Kasumi-1 (cell line): ENCODE measurements around the gene GDA.
"Not testable (repeated sequence)": the region's sequence is repeated elsewhere in the genome, so short reads cannot be mapped to it uniquely, and the experiment has no call there.

Source experiments
- DNase-seq, 2 experiments: peaks; one replicate each; lab custom pipeline; 2025; lab: John Stamatoyannopoulos, UW

The GDA gene

DNA sequence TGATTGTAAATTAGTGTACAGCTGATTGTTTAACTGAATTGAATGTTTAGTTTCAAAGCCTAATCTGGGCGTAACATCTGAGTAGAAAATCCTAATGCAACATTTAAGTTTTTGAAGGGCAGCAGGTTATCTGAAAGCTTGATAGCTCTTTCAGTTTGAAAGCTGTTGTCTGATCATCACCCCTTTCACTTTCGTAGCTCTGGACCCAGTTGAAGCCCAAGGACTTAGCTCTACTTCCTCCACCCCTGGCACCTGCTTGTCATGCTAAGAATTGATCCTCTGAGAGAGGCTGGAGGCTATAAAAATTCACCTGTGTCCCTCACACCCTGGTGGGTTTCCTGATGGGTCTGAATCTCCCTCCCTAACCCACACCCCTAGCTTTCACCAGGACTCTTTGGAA, 129.7 kb downstream of the GDA start:
- no peak for DNase-seq

DNA sequence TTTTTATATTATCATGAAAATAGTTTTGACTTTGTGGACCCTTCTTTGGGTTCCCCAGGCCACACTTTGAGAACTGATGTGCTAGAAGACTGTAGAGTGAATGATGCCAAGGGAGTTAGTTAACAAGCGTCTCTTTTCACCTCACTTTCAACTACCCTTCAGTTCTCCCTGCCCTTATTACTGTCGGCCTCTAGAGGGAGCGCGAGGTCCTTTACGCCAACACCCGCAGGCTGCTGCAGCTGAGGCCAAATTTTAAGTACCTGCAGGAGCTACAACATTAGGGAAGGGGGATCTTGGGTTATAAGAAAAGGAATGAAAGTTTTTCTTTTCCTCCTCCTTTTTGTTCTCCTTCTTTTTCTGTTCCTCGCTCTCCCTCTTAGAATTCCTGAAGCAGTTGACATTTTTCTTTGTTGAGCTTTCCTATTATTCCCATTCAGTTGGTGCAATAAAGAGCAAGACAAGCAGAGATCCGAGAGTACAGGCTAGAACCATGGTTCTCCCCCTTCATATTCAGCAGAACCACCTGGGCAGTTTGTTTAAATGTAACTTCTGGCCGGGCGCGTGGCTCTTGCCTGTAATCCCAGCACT, 131.8 kb downstream of the GDA start:
- DNase-seq, result peak; percentile 77 to 88

DNA sequence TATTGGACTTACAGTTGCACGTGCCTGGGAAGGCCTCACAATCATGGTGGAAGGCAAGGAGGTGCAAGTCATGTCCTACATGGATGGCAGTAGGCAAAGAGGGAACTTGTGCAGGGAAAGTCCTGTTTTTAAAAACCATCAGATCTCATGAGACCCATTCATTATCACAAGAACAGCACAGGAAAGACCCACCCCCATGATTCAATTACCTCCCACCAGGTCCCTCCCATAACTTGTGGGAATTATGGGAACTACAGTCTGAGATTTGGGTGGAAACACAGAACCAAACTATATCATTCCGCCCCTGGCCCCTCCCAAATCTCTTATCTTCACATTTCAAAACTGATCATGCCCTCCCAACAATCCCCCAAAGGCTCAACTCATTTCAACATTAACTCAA, 140.2 kb downstream of the GDA start:
- no peak for DNase-seq

DNA sequence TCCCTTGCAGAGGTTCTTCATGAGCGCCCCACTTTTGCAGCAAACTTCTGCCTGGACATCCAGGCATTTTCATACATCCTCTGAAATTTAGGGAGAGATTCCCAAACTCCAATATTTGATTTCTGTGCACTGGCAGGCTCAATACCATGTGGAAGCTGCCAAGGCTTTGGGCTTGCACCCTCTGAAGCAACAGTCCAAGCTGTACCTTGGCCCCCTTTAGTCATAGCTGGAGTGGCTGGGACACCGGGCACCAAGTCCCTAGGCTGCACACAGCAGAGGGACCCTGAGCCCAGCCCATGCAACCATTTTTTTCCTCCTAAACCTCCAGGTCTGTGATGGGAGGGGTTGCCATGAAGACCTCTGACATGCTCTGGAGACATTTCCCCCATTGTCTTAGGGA, 141.1 kb downstream of the GDA start:
- DNase-seq, result no peak

DNA sequence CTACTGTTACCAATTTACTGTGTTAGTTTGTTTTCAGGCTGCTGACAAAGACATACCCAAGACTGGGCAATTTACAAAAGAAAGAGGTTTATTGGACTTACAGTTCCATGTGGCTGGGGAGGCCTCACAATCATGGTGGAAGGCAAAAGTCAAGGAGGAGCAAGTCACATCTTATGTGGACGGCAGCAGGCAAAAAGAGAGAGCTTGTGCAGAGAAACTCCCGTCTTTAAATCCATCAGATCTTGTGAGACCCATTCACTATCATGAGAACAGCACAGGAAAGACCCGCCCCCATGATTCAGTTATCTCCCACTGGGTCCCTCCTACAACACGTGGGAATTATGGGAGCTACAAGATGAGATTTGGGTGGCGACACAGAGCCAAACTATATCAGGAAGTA, 142.3 kb downstream of the GDA start:
- not testable (repeated sequence) for DNase-seq

DNA sequence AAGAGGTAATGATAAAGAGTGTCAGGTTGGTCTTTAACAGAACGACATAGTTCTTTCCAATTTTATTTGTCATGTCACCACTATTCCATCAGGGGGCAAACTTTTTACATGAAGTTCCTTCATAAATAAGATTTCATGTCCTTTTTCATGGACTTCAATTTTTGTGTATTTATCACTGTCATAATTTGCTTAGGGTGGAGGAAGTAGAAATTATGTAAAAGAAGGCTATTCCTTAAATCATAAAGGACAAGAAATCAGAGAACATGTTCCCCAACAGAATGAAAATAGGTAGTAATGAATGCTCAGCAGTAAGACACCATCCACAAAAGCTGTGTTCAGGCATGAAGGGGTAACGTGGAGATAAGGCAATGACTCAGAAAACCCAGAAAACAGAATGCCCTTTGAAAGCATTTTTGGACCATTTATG, 143.0 kb downstream of the GDA start:
- DNase-seq, result peak; percentile 60 to 71

DNA sequence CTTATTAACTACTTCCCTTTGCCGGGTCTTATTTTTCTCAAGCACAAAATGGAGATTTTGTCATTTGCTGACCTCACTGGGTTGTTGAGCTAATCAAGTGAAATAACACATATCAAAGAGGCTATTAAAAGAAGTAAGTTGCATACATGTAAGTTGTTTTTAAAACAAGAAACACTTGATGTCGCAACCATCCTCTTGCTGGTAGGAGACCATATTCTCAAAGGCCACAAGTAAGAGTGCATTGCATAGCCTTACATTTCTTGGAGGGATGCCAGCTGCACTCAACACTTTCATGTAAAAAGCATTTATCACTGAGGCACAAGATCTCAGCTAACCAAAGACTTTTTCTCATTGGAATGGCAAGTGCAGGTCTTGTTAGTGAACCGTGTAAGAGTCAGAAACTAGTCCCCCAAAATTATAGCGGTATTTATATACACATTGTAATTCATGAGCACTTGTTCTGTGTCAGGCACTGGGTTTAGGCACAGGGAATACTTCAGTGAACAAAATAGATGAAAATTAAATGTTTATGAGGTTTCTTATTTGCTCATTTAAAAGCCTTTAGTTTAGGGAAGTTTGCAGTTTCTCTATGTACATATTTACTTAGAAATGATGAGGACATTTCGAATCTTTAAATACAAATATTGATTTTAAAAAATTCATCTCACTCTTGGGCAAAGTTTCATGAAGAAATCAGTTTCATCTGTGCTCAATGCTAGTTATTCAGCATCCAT, 143.8 kb downstream of the GDA start:
- DNase-seq, result peak; percentile 71 to 86

DNA sequence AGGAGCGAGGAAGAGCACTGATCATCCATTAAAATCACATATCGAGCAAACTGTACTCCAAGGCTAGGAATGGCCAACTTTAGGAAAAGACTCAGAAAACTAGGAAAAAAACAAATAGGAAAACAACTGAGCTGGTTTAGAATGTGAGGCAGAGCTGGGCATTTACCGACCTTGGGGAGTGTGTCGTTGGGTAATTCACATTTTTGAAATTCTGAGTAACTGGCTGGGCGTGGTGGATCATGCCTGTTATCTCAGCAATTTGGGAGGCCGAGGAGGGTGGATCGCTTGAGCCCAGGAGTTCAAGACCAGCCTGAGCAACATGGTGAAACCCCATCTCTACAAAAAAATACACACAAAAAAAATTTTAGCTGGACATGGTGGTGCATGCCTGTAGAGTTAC, 145.7 kb downstream of the GDA start:
- DNase-seq, result no peak

DNA sequence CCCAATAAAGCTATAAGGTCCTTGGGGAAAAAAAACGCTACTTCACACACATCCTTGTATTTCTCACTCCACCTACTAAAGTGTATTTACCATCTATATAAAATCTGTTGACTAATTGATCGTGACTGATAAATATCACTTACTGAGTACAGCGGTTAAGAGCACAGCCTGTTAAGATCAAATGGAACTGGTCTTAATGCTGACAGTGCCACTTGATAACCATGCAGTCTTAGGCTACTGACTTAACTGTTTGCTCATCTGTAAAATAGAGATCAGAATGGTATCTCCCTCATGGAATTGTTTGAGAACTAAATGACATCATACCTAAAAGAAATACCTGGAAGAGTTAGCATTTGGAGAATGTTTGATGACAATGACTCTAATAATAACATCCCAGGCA, 148.3 kb downstream of the GDA start:
- no peak for DNase-seq

DNA sequence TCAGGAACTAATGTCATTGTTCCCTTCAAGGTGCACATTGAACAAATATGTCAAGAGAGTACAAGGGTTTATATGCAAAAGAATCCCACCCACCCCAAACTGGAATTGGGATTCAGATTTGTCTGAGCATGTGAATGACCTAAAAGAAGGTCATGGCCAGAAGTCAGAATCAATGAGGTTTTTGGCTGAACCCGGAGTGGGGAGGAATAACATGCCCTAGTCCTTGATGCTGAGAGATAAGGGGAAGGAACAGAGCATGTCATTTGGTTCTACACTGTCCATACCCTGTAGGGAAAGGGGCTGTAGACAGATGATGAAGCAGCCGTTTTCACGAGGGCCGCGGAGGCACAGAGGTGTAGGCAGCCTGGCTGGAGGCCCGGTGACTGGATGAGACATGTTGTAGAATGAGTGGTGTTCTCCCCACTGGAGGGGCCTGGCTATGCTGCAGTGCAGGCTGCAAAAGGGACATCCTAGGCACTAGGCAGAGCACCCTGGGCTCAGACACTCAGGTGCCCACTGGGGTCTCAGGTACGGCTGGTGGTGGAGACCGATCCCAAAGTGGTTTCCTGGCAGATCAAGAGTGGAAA, 149.9 kb downstream of the GDA start:
- no peak for DNase-seq

DNA sequence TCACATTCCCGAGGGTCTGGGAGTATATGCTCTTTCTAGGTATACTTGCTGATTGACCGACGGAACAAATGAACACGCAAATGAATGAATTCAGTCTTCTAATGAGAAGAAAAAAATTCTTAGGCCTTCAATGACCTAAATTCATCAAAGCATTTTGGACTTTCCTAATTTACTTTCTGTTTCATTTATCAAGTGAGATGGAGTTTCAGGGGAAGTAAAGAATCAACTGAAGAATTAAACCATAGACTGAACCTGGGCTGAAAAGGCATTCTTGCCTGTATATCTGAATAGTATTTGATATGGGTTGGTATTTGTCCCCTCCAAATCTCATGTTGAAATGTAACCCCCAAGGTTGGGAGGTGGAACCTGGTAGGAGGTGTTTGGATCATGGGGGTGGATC, 151.6 kb downstream of the GDA start:
- no peak for DNase-seq
